CD14-positive monocyte (primary cell): ENCODE data around the gene HSD3B2. TPM values are rescaled to one million over a fixed set of nuclear protein-coding genes. Genes with fewer than 3 reads are reported as not detected.

Source experiments
- DNase-seq, 3 donors: peaks; one replicate each; pipeline ENCODE4 v3.0.0-alpha.2; 2011 to 2022
- H2AFZ ChIP-seq: 2 replicates; pipeline ENCODE4 v1.6.0; 2012; ENCODE audit warnings: mild to moderate bottlenecking, low read depth, low read length, inconsistent platforms; ENCODE audit not compliant: insufficient read depth, poor library complexity, severe bottlenecking
- H3K27ac ChIP-seq, 2 donors: 1 replicate in 1 of 2; 2 replicates in 1 of 2; pipeline ENCODE4 v1.5.1; 2012 to 2013; ENCODE audit warnings: low read length in 2 of 2, control low read depth in 1 of 2, inconsistent platforms in 1 of 2, low read depth in 1 of 2, mild to moderate bottlenecking in 1 of 2
- H3K27me3 ChIP-seq, 2 donors: one replicate each; pipeline versions ENCODE4 v1.6.0 to v1.6.1; 2011 to 2013; ENCODE audit warnings: low read length in 2 of 2; ENCODE audit not compliant: control insufficient read depth in 2 of 2, insufficient read depth in 2 of 2
- H3K36me3 ChIP-seq, 2 donors: replicated peaks in 1 of 2; 1 replicate in 1 of 2; 2 replicates in 1 of 2; pipeline versions ENCODE4 v1.5.1 to v1.6.1; 2012 to 2013; ENCODE audit warnings: low read length in 2 of 2, control low read depth in 1 of 2, inconsistent platforms in 1 of 2, mild to moderate bottlenecking in 1 of 2; ENCODE audit not compliant: insufficient read depth in 2 of 2, control insufficient read depth in 1 of 2
- H3K4me1 ChIP-seq, 2 donors: 1 replicate in 1 of 2; 2 replicates in 1 of 2; pipeline versions ENCODE4 v1.5.1 to v1.6.1; 2012 to 2013; ENCODE audit warnings: low read length in 2 of 2, control low read depth in 1 of 2, inconsistent platforms in 1 of 2, mild to moderate bottlenecking in 1 of 2, moderate library complexity in 1 of 2; ENCODE audit not compliant: insufficient read depth in 2 of 2, control insufficient read depth in 1 of 2
- H3K4me2 ChIP-seq: replicated peaks from 2 replicates; pipeline ENCODE3; 2012; ENCODE audit warnings: low read length, moderate library complexity, mild to moderate bottlenecking; ENCODE audit not compliant: poor library complexity, severe bottlenecking; ENCODE audit errors: extremely low read depth
- H3K4me3 ChIP-seq, 3 experiments: fragments of 200-600 bp in 1 of 3; sonication (generic) in 1 of 3; replicated peaks in 1 of 3; 1 replicate in 2 of 3; 2 replicates in 1 of 3; pipeline ENCODE4 v1.5.1; 2011 to 2013; ENCODE audit warnings: low read length in 3 of 3, mild to moderate bottlenecking in 3 of 3, control low read depth in 2 of 3, low read depth in 2 of 3, inconsistent platforms in 1 of 3, moderate library complexity in 1 of 3
- H3K79me2 ChIP-seq: 2 replicates; pipeline ENCODE4 v1.6.0; 2012; ENCODE audit warnings: mild to moderate bottlenecking, control low read depth, inconsistent platforms, low read length, moderate library complexity; ENCODE audit not compliant: insufficient read depth
- H3K9ac ChIP-seq: 2 replicates; pipeline ENCODE4 v1.6.0; 2017; ENCODE audit warnings: low read length, mild to moderate bottlenecking; ENCODE audit not compliant: insufficient read depth, poor library complexity, severe bottlenecking
- H3K9me3 ChIP-seq, 2 donors: replicated peaks in 1 of 2; 1 replicate in 1 of 2; 2 replicates in 1 of 2; pipeline versions ENCODE4 v1.5.1 to v1.6.1; 2012 to 2013; ENCODE audit warnings: low read length in 2 of 2, control low read depth in 1 of 2; ENCODE audit not compliant: control insufficient read depth in 1 of 2, insufficient read depth in 1 of 2
- H4K20me1 ChIP-seq: 2 replicates; pipeline ENCODE4 v1.6.0; 2012; ENCODE audit warnings: mild to moderate bottlenecking, low read length, control low read depth, moderate library complexity; ENCODE audit not compliant: insufficient read depth
- H3K27ac Mint-ChIP-seq, 7 donors: one replicate each; pipeline ENCODE4 v1.8.0; 2020; ENCODE audit warnings: mild to moderate bottlenecking in 7 of 7, mixed read lengths in 7 of 7, moderate library complexity in 6 of 7, inconsistent platforms in 2 of 7
- H3K27me3 Mint-ChIP-seq, 3 donors: one replicate each; pipeline ENCODE4 v1.8.0; 2021 to 2022; ENCODE audit warnings: low read depth in 3 of 3, mild to moderate bottlenecking in 3 of 3, mixed read lengths in 3 of 3, moderate library complexity in 3 of 3, inconsistent platforms in 1 of 3
- H3K36me3 Mint-ChIP-seq, 2 donors: one replicate each; pipeline ENCODE4 v1.8.0; 2020; ENCODE audit warnings: mixed read lengths in 2 of 2, inconsistent platforms in 1 of 2, mild to moderate bottlenecking in 1 of 2
- H3K4me1 Mint-ChIP-seq: one replicate; pipeline ENCODE4 v1.8.0; 2020; ENCODE audit warnings: mild to moderate bottlenecking, mixed read lengths
- H3K4me3 Mint-ChIP-seq, 2 donors: one replicate each; pipeline ENCODE4 v1.8.0; 2020; ENCODE audit warnings: mild to moderate bottlenecking in 2 of 2, mixed read lengths in 2 of 2, moderate library complexity in 1 of 2
- H3K9me3 Mint-ChIP-seq, 7 donors: one replicate each; pipeline ENCODE4 v1.8.0; 2020 to 2022; ENCODE audit warnings: mixed read lengths in 7 of 7, mild to moderate bottlenecking in 6 of 7, moderate library complexity in 6 of 7, inconsistent platforms in 2 of 7
- CTCF ChIP-seq: fragments of 200-600 bp; IDR thresholded peaks from one replicate; pipeline ENCODE4 v1.8.0; 2022; ENCODE audit warnings: antibody characterized with exemption, mild to moderate bottlenecking
- WGBS: methylation state at CpG from one replicate; pipeline ENCODE4 v1.1.5; 2013; ENCODE audit warnings: missing lambda C conversion rate; ENCODE audit not compliant: insufficient coverage; 5-methylcytosine and 5-hydroxymethylcytosine counted together
- intact Hi-C, 2 donors: fragments of 100-400 bp; cut with micrococcal nuclease; formaldehyde crosslinking; loops; one replicate each; pipeline versions ENCODE4 v1.15.0 to v1.15.1; 2023
- polyA plus RNA-seq, 3 donors: library from polyadenylated mRNA; depleted of rRNA in 1 of 3; unstranded in 2 of 3; stranded (reverse) in 1 of 3; fragments of 300-500 nt in 2 of 3; fragments of >200 nt in 1 of 3; fragmentation: Illumina TruSeq in 2 of 3; gene quantifications; 1 replicate in 2 of 3; 2 replicates in 1 of 3; pipeline ENCODE4 v1.2.3, GENCODE V29; 2012 to 2021

Gene HSD3B2
- polyA plus RNA-seq, 3 donors, result not detected

DNA sequence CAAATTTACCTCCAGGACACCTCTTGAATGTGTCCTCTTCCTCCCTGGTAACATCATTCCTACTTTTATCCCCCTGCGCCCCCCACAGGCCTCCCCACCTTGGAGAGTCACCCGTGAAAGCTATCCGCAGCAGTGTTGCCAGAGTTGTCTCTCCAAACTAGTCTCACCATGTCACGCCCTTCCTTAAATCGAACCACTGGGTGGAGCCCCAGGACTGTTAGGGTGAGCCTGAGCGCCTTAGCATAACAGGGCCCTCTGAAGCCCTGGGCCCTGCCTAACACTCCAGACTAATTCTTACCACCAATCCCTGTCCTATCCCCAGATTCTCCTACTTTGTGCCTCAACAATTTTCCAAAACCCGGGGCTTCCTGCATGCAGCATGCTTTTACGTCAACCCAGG, 35.0 kb downstream of the HSD3B2 start:
- peak overlapping the region in 1 of 7 donors; percentile 16 for H3K27ac Mint-ChIP-seq
- WGBS, result 66% methylated on average over 8 of the region's 8 CpGs

GRCh38 chr1:119451158-119451557, 36.2 kb downstream of the HSD3B2 start:
- H3K9ac ChIP-seq, result no peak overlapping the region
- H3K36me3 Mint-ChIP-seq, result no peaks in the 10 kb centered on the region
- no peaks in the 10 kb centered on the region for H3K9me3 ChIP-seq
- no peaks in the 10 kb centered on the region for H3K4me1 Mint-ChIP-seq
- intact Hi-C loops, result no loop called here
- no peak overlapping the region for H3K4me3 Mint-ChIP-seq
- H3K27me3 ChIP-seq, result no peaks in the 10 kb centered on the region
- H4K20me1 ChIP-seq, result no peaks in the 10 kb centered on the region
- peaks cover 0 to 4% (median 0%) of the 10 kb centered on the region in 3 donors for H3K27me3 Mint-ChIP-seq
- no peak for TF ChIP-seq CTCF
- H3K27ac Mint-ChIP-seq, result no peak overlapping the region
- DNase-seq, result no peak
- H3K79me2 ChIP-seq, result no peaks in the 10 kb centered on the region
- H3K9me3 Mint-ChIP-seq, result peaks cover 0 to 2% (median 0%) of the 10 kb centered on the region in 7 donors
- 78% methylated on average over 4 of the region's 6 CpGs for WGBS
- no peaks in the 10 kb centered on the region for H3K36me3 ChIP-seq
- no peaks in the 10 kb centered on the region for H3K4me1 ChIP-seq
- no peak overlapping the region for H2AFZ ChIP-seq
- no peak overlapping the region for H3K4me3 ChIP-seq
- H3K4me2 ChIP-seq, result no peak overlapping the region
- no peak overlapping the region for H3K27ac ChIP-seq

More for the DNA sequence above, 35.0 kb downstream of the HSD3B2 start:
- Histone ChIP-seq H3K36me3 (no peaks in the 10 kb centered on the region), H3K4me2 (no peak overlapping the region), H3K27ac (no peak overlapping the region), H3K4me1 (no peaks in the 10 kb centered on the region), H3K9me3 (no peaks in the 10 kb centered on the region), H2AFZ (no peak overlapping the region), H3K4me3 (no peak overlapping the region), H3K79me2 (no peaks in the 10 kb centered on the region), H3K27me3 (no peaks in the 10 kb centered on the region), H4K20me1 (no peaks in the 10 kb centered on the region), H3K9ac (no peak overlapping the region)
- DNase-seq, result no peak
- no peak for TF ChIP-seq CTCF
- H3K4me3 Mint-ChIP-seq, result no peak overlapping the region
- intact Hi-C loops, result no loop called here
- H3K9me3 Mint-ChIP-seq, result peaks cover 0 to 2% (median 0%) of the 10 kb centered on the region in 7 donors
- no peaks in the 10 kb centered on the region for H3K36me3 Mint-ChIP-seq
- H3K4me1 Mint-ChIP-seq, result no peaks in the 10 kb centered on the region
- peaks cover 0 to 4% (median 0%) of the 10 kb centered on the region in 3 donors for H3K27me3 Mint-ChIP-seq
